ENCODE results near the gene TLCD3A.
A peak's percentile ranks its signal among the peaks of the same experiment; 100 is the strongest.
"Not testable (repeated sequence)": the region's sequence is repeated elsewhere in the genome, so short reads cannot be mapped to it uniquely, and the experiment has no call there.

TLCD3A gene

DNA sequence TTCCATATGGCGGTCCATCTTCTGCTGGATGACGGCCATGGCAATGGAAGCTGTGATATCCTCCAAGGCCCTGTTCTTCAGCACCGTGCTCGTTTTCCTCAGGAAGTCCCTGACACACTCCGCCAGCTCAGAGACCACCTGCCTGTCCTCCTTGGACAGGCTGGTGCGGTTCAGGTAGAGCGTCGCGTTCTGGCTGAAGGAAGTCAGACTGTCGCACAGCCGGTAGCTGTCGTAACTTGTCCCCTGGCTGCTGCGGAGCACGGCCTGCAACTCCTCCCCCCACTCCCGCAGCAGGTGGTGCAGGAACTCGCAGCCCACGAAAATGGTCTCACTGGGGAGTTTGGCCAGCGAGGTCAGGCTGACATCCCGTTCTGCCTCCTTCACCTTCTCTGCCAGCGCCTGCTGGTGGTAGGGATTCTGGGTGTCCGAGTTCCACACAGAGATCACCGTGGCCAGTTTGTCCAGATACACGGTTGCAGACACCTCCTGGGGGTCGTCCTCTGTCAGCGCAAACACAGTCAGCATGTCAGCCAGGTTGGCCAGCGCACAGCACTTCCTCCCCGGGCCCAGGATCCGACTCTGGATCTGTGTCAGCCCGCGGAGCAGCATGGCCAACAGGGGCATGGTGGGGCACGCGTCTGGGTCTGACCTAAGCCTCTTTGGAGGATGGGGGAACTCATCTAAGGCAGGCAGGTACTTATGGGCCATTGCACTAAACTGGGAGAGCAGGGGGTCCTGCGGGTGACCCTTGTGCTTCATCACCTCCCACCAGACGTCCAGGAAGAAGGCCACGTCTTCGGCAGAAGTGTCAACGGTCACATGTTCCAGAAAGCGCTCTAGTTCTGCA lies 14.6 kb downstream of the TLCD3A start:
- no peak for DNase-seq (ENCODE audit: low read depth in 2 of 2, low spot score in 1 of 2)

DNA sequence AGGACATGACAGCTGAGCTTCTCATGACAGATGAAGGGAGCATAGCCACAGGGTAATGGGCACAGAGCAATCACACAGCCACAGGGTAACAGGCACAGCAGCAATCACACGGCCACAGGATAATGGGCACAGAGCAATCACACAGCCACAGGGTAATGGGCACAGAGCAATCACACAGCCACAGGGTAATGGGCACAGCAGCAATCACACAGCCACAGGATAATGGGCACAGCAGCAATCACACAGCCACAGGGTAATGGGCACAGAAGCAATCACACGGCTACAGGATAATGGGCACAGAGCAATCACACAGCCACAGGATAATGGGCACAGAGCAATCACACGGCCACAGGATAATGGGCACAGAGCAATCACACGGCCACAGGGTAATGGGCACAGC lies 16.2 kb downstream of the TLCD3A start:
- DNase-seq (ENCODE audit: low read depth in 2 of 2, low spot score in 1 of 2) = not testable (repeated sequence)

DNA sequence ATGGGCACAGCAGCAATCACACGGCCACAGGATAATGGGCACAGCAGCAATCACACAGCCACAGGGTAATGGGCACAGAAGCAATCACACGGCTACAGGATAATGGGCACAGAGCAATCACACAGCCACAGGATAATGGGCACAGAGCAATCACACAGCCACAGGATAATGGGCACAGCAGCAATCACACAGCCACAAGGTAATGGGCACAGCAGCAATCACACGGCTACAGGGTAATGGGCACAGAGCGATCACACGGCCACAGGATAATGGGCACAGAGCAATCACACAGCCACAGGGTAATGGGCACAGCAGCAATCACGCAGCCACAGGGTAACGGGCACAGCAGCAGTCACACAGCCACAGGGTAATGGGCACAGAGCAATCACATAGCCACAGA lies 17.0 kb downstream of the TLCD3A start:
- not testable (repeated sequence) for DNase-seq (ENCODE audit: low read depth in 2 of 2, low spot score in 1 of 2)

DNA sequence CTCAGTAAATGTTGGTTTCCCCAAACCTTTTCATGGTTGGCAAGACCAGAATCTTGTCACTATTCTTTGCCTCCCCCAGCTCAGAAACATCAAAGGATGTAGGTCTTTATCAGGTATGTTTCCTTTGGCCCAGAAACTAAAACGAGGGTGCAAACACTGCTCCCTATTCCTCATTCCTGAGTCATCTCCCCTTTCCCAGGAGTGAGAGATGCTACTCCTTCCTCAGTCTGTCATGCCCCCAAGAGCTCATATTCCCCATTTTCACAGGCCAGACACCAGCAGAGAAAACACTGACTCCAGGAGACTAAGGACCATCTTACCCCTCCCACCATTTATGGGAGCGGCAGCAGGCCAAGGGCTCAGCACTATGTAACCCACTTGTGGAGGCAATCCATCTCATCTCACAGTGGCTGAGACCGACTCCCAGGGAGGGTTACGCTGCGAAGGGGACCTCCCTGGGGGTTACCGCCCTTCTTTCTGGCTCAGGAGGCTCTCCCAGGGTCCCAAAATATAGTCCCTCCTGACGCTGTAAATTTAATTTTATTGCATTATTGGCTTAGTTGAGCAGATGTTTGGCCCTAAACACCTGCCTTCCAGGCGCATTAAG lies 18.1 kb downstream of the TLCD3A start:
- DNase-seq (ENCODE audit: low read depth in 2 of 2, low spot score in 1 of 2) = no peak

DNA sequence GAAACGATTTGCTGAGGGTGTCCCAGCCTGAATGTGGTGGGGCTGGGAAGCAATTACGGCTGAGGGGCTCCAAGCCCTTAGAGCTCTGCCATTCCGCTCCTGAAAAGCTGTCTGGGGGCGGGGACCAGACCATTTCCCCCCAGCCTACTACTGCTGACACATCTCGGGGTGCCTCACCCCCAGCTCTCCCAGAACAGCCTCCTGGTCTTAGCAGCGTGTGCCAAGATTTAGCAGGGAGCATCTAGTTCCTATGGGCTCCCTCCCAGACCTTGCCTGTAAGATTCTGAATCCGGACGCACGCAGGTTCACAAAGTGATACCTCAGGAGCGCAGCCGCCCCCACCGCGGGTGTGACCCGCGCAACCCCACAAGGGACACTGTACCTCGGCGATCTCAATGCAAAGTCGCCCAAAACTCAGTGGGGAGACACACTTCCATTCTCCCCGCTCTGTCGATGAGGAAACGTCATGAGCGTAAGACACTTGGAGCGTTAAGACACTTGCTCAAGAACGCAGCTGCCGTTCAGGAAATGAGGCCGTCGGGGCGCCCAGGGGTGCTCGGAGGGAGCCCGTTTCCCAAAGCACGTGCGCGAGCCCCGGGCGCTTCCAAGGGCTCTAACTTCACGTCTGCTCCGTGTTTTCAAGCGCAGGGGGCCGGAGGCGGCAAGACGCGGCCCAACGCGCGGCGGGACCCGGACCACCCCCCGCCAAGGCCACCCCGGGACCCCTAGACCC lies 19.0 kb downstream of the TLCD3A start:
- peak in 1 of 2 donors; percentile 18 for DNase-seq (ENCODE audit: low read depth in 2 of 2, low spot score in 1 of 2)

DNA sequence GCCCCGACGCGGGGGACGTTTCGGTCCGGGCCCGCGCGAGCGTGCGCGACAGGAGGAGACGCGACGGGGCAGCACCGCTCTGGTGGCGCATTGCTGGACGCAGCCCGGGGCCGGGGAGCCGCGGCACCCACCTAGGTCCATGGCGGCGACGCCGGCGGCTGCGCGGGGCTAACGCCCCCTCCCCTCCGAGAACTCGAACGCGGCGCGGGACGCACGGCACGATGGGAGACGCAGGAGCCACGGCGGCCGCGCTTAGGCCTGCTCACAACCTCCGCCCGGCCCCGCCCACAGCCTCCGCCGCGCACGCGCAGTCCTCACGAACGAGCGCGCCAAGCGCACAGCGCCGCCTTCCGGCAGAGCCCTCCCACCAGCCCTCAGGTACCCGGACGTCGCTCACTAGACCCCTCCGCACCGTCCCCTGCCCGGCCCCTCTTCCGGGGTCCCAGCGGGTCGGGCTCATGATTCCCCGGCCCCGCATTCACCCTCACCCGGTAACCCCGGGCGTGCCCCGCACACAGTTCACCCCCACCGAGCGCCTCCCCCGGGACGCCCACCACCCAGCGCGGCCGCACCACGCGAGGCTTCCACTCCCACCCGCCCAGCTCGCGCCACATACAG lies 19.7 kb downstream of the TLCD3A start, which contains the start of gene GEMIN4:
Gene GEMIN4 (minus strand): TSS at position 263 of the 618 bp plus-strand sequence. CDS start 122 bp downstream, at position 141.
- peak; percentile 97 to 98 for DNase-seq (ENCODE audit: low read depth in 2 of 2, low spot score in 1 of 2)

DNA sequence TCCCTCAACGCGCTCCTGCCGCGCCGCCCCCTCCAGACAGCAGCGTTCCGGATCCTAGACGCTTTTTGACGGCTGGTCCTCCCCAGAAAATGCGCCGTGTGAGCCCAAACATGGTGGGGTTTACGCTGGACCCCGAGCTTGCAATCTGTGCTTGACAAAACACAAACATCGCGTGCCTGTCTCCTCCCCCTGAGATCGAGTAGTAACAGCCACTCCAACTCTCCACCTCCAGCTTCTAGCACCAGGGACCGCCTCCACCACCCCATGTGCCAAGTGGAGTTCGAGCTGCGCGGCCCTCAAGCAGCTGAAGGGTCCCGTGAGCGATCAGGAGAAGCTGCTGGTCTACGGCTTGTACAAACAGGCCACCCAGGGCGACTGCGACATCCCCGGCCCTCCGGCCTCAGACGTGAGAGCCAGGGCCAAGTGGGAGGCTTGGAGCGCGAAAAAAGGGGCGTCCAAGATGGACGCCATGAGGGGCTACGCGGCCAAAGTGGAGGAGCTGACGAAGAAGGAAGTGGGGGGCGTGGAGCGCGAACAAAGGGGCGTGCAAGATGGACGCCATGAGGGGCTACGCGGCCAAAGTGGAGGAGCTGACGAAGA lies 20.3 kb downstream of the TLCD3A start:
- no peak for DNase-seq (ENCODE audit: low read depth in 2 of 2, low spot score in 1 of 2)

DNA sequence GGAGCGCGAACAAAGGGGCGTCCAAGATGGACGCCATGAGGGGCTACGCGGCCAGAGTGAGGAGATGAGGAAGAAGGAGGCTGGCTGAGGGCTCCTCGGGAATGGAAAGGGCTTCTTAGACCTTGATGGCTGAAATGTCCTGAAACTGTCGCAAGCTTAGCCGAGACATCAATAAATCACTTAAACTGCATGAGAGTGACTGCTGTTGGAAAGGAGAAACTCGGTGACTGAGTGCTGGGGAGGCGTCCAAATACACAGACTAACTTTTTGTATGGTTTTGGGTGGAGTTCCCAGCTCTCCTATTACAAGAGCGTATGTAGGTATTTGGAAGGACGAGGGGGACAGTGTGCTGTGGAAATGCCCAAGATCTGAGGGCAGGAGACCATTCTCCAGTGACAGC lies 21.0 kb downstream of the TLCD3A start:
- DNase-seq (ENCODE audit: low read depth in 2 of 2, low spot score in 1 of 2) = no peak

DNA sequence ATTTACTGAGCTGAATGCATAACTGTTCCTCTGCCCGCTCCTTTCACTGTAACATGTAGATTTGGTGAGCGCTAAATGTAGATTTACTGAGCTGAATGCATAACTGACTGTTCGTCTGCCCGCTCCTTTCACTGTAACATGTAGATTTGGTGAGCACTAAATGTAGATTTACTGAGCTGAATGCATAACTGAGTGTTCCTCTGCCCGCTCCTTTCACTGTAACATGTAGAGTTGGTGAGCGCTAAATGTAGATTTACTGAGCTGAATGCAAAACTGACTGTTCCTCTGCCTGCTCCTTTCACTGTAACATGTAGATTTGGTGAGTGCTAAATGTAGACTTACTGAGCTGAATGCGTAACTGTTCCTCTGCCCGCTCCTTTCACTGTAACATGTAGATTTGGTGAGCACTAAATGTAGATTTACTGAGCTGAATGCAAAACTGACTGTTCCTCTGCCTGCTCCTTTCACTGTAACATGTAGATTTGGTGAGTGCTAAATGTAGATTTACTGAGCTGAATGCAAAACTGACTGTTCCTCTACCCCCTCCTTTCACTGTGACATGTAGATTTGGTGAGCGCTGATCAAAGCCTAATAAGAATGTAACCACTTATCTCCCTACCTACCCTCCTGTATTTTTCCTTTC lies 23.0 kb downstream of the TLCD3A start:
- DNase-seq (ENCODE audit: low read depth in 2 of 2, low spot score in 1 of 2) = not testable (repeated sequence)

DNA sequence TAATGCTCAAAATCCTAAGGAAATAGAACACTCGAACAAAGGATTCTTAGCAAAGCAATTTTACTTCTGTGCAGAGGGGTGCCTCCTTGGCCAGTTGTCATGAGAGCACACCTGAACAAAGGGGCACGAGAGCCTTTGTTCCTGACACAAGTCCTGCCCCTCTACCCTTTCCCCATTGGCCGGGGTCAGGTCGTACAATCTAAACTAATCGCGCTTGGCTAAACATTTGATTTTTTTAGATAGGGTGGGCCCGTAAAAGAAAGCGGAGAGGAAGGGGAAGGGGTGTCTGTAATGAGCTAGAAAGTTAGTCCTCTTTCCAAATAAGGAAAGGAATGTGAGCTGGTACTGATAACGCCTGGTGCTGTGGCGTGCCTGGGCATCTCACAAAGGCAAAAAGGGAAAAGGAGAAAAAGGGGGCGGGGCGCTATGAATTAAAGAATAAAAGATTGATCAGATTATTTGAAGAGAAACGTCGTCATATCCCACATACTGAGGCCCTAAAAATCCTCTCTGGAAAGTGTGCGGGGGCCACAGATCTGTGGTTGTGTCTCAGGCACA lies 23.7 kb downstream of the TLCD3A start:
- not testable (repeated sequence) for DNase-seq (ENCODE audit: low read depth in 2 of 2, low spot score in 1 of 2)

DNA sequence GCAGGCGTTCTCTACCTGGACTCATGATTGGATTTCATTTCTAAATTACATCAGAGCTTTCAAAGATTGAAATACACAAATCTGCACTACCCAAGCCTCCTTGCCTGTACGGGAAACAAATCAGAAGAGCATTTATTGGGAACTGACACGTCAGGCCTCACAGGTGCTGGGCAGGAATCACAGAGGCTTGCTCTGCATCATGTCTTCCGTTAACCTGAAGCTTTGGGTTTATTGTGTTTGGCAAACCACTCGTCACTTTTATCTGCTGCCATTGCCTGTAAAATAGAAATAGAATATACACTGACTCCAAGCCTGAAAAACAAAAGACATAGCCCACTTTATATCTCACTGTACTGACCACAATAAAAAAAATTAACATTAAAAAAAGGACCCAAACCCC lies 27.6 kb downstream of the TLCD3A start:
- DNase-seq (ENCODE audit: low read depth in 2 of 2, low spot score in 1 of 2) = no peak

DNA sequence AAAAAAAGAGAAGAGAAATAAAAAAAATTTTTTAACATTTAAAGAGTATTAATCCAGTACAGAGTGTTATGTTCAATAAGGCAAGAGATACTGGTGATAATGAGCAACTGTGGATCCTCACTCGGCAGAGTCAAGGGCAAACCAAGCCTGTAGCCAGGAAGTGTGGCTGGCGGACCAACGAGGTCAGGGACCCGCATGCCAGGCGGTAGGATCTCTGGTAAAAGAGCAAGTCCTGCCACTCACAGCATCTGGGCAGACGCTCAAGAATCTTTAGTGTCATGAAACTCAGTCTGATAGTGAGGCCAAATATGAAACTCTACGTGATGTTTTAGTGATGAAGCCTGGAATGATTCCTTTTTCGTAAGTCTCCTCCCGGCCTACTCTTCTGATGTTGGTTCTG lies 28.0 kb downstream of the TLCD3A start:
- DNase-seq (ENCODE audit: low read depth in 2 of 2, low spot score in 1 of 2) = no peak

DNA sequence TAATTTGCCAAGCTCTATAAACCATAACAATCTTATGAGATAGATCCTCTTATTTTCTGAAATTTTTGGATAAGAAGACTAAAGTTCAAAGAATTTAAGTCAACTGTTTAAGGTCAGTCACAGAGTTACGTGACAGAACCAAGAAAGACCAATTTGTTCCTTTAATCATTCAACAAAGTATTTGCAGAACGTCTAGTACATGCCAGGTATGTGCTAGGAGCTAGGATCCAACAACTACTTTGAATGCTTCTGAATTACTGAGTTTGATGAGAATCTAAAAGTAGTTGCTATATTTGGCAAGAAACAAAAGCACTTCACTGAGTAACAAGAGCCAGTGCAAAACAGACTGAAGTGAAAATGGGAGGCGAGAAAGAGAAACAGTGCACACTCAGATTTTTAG lies 34.7 kb downstream of the TLCD3A start:
- DNase-seq (ENCODE audit: low read depth in 2 of 2, low spot score in 1 of 2) = no peak

DNA sequence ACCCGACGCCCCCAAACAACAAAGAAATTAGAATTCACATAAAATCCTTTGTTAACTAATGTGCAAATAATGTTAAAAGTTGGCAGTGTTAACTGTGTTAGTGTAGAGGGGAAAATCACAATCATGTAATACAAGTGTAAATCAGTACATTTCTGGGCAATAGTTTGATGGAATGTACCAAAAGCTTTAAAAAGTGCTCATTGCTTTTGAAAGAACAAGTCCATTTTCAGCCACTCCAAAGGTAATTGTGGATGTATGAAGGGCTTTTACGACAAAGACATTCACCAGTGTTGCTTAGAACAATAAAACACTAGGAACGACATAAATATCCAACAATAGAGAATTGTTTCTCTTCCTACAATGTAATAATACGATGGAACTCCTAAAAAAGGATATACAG lies 40.6 kb downstream of the TLCD3A start:
- no peak for DNase-seq (ENCODE audit: low read depth in 2 of 2, low spot score in 1 of 2)

DNA sequence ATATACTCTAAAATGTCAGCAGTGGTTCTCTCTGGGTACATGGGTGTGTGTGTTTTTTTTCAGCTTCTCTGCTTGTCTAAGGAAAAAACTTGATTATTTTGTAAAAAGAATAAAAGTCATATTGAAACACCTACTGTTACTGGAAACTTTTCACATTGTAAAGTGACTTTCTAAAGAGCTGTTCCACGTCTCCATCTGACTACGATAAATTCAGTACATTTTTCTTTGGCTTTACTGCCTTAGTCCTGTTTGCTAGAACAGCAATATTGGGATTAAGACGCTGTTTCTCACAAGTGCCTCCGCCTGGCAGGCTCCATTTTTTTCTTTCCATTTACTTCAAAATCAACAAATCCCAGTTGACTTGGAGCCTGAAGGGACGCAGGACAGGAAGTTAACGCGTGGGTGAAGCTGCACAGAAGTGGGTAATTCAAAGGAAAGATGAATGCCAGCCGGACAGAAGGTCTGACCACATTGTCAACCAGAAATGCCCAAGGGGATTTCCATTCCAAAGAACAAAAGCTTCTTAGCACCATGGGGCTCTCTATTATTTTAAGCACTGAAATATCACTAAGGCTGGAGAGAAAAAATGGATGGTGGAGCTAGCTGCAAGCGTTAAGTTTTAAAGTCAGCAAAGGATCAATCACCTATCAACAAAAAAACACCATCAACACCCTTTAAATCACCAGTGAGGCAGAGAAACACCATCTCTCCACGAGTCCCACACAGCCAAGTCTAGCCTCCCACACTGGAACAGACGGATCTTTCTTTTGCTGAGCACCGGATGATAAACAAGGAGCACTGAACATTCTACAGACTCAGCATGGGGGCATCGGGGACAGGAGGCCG lies 41.3 kb downstream of the TLCD3A start:
- DNase-seq (ENCODE audit: low read depth in 2 of 2, low spot score in 1 of 2) = no peak

DNA sequence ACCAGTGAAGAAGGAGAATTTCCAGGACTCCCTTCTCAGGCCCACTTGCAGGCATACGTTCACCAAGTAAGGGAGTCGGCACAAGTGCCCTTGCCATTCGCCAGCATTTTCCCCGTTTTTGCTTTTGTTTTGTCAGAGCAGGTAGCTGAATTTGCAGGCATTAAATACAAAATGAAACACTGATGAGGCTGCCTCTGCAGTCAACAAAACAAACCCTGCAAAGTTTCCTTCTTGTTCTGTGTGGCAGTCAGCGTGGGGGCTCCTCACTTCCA lies 41.9 kb downstream of the TLCD3A start:
- no peak for DNase-seq (ENCODE audit: low read depth in 2 of 2, low spot score in 1 of 2)

DNA sequence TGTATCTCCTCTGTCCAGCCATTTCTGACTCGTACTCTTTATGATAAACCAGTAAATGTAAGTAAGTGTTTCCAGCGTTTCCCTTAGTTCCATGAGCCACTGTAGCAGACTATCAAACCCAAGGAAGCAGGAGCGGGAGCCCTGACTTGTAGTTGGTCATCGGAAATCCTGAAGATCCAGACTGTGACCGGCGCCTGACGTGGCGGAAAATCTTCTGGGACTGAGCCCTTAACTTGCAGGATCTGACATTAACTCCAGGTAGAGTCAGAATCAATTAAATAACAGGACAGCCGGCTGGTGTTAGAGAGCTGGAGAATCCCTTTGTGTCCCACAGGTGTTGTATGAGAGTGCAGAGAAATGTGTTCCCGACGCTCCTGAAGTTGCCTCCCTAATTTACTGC lies 45.7 kb downstream of the TLCD3A start:
- no peak for DNase-seq (ENCODE audit: low read depth in 2 of 2, low spot score in 1 of 2)

DNA sequence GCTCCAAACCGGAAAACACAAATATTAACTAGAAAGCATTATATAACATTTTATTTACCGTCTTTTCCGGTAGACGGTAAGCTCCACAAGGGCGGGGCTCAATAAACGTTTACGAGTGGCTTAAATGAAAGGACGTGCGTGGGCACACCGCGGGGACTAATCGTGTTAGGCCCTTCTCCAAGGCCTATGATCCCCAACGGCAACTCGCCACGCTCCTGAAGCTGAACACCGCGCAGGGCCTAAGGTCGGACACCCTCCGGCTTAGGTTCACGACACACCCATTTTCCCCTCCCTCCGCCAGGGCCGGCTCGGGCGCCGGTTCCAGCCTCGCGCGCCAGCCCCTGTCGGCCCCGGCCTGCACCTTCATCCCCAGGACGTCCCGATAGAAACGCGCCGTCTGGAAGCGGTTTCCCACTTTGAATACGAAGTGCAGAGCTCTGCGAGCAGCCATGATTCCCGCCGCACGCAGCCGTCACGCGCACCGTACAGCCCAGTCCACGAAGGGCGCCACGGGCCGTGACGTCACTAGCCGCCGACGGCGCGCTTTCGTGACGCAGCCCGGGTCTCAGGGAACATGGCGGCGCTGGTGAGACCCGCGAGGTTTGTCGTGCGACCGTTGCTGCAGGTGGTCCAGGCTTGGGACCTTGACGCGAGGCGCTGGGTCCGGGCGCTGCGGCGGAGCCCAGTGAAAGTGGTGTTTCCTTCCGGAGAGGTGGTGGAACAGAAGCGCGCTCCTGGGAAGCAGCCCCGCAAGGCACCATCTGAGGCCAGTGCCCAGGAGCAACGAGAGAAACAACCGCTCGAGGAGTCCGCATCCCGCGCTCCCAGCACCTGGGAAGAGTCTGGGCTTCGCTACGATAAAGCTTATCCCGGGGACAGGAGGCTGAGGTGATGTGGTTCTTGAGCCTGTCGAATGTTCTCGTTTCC lies 49.7 kb downstream of the TLCD3A start, which contains the start of the genes GLOD4 and MRM3:
Gene GLOD4 (minus strand): TSS at position 476 of the 927 bp plus-strand sequence. CDS start 25 bp downstream, at position 451.
Gene MRM3 (plus strand): TSS at position 549 of the 927 bp plus-strand sequence. CDS start 26 bp downstream, at position 575.
- peak; percentile 86 to 97 for DNase-seq (ENCODE audit: low read depth in 2 of 2, low spot score in 1 of 2)
